Fibroblast of the conjunctiva (primary cell): ENCODE measurements around the gene CCDC187.
"Not testable (repeated sequence)": the region's sequence is repeated elsewhere in the genome, so short reads cannot be mapped to it uniquely, and the experiment has no call there.

Source experiments
- DNase-seq: peaks from one replicate; pipeline ENCODE4 v3.0.0-alpha.2; 2010; ENCODE audit warnings: low read depth

The CCDC187 gene

DNA sequence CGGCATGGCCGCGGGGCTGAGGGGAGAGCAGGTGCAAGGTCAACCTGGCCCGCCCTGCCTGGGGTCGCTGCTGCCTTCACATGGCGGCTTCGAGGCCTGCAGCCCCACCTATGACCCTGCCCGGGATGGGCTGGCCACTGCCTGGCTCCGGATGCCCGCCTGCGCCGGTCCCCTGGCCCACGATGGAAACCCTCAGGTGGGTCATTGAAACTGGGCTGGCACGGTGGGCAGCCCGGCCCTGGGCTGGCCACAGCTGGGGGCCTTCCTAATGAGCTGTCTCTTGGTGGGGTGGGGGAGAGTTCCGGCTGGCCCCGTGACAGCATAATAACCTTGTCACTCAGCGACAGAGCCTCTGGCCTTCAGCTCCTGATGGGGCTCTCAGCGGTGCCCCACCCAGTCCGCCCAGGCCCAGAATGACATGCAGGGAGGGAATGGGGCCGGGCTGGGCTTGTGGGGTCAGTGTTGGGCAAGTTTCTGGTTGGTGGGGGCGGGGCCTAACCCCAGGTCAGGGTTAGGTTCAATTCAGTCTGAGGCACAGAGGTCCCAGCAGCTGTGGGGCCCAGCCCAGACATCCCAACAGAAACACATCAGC, at the start of gene CCDC187:
Gene CCDC187 (minus strand): TSS at position 270 of the 592 bp plus-strand sequence. CDS start 264 bp downstream, at position 6.
- DNase-seq, result no peak

DNA sequence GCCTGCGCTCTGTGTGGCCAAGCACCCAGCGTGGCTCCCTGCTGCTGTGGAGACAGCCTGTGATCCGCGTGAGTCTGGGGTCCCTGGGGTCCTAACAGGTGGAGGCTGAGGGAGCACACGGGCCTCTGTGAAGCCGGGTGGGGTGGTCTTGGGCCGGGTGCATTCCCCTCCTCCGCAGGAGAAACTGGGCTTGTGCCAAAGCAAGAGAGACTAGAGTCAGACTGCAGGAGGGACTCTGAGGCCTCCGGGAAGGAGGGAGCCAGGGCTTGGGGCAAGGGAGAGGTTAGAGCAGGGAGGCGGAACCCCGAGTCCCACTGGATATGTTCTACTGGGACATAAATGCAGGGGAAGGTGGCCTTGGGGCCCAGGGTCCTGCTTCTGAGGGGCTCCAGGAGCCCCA, 49.2 kb upstream of the CCDC187 start:
- no peak for DNase-seq

DNA sequence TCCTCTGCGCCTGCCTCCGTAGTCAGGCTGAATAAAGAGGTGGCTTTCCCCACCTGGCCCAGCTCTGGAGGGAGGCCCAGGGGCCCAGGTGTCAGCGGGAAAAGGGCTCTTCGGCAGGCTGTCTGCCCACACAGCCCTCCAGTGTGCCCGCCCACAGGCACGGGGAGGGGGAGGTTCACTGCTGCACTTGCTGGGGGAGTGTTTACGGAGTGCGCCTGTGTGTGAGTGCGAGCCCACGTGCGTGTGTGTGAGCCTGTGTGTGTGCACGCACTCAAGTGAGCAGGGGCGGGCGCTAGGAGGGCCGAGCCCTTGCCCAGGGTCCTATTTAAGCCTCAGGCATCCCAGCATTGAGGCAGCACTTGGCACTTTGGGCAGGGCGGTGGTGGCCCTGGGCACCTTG, 48.8 kb upstream of the CCDC187 start:
- no peak for DNase-seq

DNA sequence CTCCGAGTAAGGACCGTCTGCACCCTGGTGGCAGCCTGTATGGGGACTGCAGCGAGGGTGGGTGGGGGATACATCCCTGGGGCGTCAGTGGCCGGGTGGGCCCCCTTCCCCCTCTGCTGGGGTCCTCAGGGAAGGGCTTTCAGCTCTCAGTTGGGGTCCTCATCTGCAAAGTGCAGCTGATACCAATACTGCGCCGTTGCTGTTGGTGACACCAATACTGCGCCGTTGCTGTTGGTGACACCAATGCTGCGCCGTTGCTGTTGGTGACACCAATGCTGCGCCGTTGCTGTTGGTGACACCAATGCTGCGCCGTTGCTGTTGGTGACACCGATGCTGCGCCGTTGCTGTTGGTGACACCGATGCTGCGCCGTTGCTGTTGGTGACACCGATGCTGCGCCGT, 48.0 kb upstream of the CCDC187 start:
- DNase-seq, result not testable (repeated sequence)

DNA sequence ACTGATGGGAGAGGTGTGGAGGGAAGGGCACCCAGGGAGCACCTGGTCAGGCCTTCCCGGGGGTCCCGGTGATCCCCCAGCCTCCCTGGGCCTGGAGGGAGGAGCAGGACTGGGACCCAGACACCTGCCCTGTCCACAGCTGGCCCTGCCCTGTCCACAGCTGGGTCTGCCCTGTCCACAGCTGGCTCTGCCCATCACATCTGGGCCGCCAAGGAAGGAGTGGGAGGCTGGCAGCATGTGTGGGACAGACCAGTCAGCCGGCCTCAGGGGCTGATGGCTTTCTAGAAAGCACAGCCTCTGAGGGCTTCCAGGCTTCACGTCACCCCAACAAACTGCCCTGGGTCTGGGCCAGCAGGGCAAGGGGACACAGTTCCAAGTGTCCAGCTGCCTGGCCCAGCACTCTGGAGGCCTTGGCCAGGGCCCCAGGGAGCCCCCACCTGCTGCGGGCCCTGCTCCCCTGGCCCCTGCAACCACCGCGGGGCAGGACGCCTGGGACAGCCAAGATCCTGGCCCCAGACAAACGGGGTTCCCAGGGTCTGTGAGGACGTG, 47.4 kb upstream of the CCDC187 start:
- DNase-seq, result no peak

DNA sequence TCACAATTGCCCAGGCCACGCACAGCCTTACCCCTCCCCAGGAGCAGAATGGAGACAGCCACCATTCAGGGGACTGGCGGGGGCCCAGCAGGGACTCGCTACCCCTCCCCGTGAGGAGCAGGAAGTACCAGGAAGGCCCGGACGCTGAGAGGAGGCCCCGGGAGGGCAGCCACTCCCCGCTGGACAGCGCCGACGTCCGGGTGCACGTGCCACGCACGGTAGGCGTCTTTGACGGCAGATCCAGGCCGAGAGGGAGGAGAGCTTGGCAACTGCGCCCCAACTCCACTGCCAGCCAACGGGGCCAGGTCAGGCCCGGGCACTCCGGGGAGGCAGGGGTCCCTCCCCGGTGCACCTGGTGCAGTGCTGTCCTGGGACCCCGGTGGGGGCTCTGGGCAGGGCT, 45.7 kb upstream of the CCDC187 start:
- no peak for DNase-seq

DNA sequence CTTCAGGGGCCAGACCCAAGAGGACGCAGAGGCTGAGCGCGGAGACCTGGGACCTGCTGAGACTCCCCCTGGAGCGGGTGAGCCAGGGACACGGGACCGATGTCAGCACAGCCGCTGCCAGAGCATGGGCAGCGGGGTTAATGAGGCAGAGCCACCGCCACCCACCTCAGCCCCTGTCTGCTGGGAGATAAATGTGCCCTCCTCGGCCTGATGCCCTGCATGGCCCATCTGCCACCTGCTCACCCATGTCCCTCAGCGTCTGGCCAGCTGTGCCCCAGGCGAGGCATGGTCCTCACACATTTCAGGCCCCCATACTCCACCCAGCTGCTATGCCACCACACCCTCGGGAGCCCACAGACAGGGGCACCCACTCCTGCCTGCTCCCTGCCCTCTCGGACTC, 44.8 kb upstream of the CCDC187 start:
- no peak for DNase-seq

DNA sequence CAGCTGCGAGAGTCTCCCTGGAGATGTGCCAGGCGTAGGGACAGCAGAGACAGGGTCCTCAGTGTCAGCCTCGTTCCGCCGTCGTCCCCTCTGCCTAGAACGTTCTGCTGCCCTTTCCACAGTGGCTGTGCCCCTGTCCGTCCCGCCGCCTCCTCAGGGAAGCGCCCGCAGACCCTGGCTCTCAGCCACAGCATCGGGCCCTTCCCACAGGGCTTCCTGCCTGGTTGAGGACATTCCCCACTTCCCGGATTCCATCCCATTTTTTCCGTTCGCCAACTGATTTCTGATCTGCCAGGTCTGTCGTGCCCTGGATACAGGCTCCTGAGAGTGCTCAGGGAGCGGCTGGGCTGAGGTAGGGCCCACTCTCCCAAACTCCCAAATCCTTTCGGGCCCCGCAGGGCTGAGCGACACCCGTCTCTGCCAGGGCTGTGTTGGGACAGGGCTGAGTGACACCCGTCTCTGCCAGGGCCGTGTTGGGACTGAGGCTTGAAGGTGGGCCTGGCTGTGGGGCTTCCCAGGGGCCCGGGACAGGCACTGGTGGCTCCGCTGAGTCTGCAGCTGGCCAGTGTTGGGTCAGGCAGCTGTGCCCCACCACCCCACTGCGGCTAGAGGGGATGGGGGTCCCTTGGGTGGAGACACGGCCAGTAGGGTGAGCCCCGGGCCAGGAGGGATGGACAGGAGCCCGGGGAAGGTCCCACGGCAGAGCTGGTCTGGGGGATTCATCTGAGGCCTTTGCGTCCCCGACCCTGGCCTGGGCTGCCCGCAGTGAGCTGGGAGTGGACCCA, 43.8 kb upstream of the CCDC187 start:
- no peak for DNase-seq

DNA sequence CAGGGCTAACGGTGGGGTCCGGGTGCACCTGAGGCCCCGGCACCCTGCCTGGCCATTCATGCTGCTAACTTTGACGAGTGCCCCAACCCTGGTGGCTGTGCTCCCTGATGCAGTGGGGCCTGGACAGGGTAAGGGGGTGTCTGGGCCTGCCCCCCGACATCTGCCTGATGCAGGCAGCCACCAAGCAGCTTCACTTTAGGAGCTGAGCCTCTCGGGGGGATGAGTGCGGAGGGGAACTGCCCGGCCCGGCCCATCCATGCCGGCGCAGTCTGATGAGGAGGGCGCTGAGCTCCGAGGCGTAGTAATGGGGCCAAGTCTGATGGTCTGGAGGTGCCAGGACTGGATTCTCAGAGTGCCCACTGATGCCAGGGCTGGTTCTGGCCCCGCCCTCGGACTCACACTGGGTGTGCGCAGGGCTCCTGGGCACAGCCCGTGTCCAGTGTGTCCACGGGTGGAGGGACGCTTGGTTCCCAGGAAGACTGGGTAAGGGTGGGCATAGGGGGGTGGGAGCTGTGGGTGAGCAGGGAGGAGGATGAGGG, 43.1 kb upstream of the CCDC187 start:
- DNase-seq, result no peak

DNA sequence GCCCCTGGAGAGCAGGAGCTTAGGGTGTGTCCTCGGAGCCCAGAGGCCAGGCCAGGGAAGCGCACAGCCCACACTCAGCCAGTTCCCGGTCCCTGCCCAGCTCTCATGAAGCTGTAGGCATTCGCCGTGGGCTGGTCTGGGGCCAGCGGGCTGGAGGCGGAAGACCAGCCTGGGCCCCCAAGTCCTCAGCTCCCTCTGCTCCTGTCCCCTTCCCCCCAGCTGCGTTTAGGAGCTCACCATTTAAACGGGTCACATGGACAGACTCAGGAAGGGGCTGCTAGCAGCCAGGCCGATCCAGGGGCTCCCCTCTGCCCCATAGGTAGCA, 42.2 kb upstream of the CCDC187 start:
- DNase-seq, result no peak

DNA sequence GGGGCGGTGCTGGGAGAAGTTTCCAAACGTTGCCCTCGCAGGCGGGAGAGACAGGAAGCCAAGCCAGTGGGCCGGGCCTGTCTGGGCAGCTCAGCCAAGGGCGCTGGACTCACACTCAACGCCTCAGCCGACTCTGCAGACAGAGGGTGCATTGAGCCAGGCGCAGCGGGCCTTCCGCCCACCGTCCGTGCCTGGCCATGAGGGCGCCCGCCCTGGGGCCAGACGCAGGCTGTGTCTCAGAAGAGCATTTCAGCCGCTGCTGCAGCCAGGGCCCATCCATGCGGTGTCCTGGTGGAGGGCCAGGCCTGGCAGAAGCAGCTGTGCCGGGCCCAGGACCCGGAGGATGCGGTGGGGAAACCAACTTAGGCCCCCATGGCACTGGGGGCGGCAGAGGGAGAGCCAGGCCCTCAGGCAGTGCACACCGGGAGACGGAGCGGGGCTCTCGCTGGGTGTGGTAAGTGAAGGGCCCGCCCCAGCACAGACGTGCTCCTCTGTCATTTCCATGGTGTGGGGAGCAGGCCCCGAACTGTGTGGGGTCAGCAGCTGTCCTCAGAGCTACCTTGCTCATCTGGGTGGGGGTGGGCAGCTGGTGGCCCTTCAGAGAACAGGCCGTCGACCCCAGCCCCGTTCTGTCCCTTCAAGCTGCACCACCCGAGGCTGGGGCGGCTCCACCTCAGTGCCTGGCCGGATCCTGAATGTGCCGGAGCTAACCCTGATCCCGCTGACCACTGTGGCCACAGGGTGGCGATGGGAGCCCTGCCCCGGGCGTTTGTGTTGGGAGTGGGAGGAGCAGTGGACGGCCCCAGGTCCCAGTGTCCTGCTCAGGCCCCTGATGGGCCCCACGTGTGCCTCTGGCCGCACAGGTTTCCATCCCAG, 41.6 kb upstream of the CCDC187 start:
- no peak for DNase-seq

DNA sequence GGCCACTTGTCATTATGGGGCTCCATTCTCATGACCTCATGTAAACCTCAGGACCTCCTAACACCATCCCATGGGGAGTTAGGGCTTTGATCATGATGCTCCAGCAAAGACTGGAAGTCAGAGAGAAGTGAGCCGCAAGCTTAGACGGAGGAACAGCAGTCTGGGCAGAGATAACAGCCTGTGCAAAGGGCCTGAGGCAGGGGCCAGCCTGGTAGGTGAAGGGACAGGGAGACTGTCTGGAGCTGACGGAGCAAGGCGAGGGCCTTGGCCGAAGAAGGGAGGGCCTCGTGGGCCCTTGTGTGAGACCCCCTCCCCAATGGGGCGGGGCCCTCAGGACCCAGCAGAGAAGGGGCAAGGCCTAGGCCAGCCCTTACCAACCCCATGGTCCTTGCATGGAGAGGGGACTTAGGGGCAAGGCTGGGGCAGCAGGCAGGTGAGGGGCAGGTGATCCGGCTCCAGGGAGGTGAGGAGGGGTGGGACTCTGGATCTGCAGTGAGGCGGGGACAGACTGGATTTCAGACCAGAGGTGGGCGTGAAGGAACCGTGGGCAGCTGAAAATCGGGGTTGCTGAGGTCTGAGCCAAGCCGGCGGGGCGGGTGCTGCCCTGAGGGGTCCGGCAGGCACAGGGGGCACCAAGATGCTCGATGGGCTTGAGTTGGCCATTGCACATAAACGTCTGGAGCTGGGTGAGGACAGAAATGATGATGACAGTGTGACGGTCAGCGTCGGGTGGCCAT, 40.8 kb upstream of the CCDC187 start:
- DNase-seq, result no peak

DNA sequence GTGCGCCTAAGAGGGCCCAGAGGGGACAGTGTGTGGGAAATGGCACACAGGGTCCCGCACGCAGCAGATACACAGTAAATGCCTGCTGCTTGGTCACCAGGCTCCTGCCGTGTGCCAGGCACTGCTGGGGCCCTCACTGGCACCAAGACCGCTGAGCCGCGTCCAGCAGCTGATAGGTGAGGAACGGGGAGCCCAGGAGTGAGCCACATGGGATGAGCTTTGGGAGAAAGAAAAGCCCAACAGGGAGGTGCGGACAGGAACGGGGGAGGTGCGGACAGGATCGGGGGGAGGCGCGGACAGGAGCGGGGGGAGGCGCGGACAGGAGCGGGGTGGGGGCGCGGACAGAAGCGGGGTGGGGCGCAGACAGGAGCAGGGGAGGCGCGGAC, 40.0 kb upstream of the CCDC187 start:
- DNase-seq, result no peak

DNA sequence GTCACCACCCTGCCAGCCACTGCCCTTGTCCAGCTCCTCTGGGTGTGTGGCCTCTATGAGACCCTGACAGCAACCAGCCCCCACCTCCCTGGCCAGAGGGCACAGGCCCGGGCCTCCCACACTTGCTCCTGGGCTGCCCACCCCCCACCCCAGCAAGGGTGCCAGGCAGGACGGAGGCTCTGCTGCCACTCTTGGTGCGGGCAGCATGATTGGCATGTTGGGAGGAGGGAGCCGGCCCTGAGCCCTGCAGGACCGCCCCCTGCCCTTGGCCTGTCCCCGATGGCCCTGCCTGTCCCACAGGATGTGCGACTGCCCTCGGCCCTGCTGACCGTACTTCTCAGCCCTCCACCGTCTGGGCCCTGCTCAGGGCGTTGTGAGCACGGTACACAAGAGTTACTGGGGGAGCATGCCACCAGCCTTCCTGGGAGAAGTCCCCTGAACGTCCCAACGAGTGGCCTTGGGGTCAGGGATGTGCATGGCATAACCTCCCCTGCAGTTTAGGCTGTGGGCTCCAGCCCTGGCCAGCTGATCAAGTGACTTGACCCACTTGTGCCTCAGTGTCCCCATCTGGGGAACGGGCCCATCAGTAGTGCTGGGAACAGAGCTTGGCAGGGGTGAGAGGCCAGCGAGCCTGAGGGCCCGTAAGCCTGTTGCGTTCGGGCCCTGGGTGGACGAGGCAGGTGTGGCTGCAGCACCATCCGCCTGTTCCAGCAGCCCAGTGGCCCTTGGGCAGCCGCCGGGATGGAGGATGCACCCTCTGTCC, 39.4 kb upstream of the CCDC187 start:
- no peak for DNase-seq

DNA sequence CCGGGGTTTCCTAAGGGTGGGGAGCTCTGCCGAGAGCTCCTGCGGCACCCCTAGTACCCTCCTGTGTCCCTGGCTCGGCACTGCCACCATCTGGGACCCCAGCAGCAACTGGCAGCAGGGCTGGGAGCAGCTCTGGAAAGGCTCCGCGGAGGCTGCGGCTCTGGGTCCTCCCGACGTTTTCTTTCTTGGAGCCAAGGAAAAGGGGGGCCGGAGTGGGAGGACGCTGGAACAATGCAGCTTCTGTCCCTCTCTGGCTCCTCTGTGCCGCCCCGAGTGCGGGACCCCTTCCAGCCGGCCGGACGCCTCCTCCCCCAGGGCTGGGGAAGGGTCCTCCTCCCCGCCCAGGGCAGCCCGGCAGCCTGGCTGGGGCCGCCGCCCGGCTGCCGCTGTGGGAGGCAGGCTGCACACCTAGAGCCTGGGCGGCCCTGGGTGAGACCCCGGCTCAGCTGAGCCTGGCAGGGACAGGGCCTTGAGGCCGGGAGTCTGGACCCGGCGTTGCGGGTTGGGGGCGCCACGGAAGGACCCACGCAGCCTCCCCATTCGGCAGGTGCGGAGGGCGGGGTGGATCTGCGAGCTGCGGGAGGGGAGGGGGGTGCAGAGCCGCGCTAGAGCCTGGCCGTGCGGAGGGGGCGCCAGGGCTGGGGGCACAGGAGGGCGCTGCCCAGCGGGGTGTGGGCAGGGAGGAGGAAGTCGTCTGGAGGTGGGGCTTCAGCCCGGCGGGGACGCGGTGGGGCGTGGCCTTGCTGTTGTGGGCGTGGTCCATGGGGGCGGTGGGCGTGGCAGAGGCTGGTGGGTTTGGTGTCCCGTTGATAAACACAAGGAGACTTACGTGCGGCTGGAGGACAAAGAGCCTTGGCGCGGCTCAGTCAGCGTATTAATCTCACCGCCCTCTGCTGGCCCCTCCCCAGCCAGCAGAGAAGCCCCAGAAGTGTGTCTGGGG, 38.6 kb upstream of the CCDC187 start:
- DNase-seq, result no peak

DNA sequence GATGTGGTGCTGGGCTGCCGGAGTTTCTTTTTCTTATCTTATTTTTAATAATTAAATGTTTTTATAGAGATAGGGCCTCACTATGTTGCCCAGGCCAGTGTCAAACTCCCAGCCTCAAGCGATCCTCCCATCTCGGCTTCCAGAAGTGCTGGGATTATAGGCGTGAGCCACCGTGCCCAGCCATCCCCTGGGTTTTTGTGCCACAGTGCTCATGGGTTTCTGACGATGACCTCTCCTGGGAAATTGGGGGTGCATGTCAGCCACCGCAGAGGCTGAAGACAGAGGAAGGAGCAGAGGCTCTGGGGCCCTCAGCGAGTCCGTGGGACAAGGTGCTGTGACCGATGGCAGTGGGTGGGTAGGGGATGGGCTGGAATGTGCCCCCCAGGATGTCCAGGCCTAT, 37.9 kb upstream of the CCDC187 start:
- no peak for DNase-seq

DNA sequence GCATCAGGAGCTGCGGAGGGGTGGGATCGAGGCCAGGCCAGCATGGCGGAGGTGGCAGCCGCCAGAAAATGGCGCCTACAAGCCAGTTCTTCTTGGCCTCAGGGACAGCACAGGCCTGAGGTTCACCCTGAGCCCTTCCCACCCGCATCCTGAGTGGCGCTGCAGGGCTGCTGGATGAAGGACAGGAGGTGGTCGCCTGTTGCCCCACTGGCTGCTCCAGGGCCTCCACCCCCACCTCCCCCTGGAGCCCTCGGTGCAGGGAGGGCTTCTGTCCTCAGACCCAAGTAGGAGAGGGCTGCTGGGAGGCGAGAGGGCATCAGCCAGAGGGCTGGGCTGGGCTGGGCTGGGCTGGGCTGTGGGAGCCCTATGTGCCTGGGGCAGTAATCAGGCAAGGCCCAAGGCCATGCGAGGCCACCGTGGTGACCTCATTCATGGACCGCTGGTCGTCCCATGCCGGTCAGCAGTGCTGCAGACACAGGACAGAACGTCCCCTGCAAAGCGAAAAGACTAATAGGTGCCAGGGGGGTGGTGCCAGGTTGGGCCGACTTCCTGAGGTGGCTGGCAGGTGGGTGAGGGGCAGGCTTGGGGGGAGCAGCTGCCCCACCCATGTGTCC, 37.3 kb upstream of the CCDC187 start:
- DNase-seq, result no peak

DNA sequence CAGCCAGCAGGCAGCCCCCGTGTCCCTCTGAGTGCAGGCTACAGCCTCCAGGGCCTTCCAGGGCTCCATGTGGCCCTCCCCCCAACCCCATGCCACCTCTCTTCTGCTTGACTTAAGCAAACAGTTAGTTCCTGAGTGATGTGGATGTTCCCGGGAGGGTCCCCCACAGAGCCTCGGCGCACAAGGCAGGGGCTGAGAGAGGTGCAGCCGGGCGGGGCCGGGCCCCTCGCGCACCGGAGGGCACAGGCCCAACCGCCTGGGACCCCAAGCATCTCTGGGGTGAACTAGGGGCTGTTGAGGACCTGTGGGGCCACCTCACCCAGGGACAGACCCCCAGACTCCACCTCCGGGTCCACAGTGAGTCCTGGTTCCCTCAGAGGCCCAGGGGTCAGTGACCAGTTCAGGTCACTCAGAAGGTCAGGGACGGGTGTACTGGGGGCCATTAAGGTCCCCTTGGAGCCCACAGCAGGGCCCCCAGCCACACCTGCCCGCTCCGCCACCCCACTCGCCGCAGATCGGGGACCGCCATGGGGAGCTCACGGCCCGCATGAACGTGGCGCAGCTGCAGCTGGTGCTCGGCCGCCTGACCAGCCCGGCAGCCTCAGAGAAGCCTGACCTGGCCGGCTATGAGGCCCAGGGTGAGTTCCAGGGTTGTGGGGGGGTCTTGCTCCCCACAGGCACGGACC, 36.6 kb upstream of the CCDC187 start:
- DNase-seq, result no peak

DNA sequence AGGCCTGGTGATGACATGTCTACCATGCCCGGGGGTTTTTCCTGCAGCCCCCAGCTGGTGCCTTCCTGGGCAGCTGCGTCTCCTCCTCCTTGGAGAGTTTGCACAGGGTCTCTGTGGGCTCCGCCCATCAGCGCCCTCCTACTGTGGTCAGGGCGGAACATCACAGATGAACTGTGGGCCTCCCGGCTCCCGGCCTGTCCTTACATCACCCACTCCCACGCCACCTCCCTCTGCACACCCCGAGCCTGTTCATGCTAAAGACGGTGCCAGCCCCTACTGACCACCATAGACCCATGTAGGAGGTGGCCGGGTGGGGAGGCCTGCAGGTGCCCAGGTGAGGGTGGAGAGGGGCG, 36.0 kb upstream of the CCDC187 start:
- DNase-seq, result no peak
